Neural cell (in vitro differentiated cells): ENCODE results near the gene RGP1. TPM values are rescaled to one million over a fixed set of nuclear protein-coding genes. Genes with fewer than 3 reads are reported as not detected.

ENCODE experiments used
- H2AFZ ChIP-seq: fragments of 200-600, 300-800 bp; sonication (generic), shearing (Covaris generic); 2 replicates; pipeline ENCODE4 v1.6.0; 2014; ENCODE audit warnings: low read depth, mild to moderate bottlenecking, antibody characterized with exemption, low read length, moderate library complexity
- H3F3A ChIP-seq: fragments of 200-600 bp; shearing (Covaris generic); 2 replicates; pipeline ENCODE4 v1.6.1; 2016; ENCODE audit warnings: mild to moderate bottlenecking, moderate library complexity, mixed read lengths, antibody characterized with exemption, low read length; ENCODE audit not compliant: insufficient read depth, poor library complexity, severe bottlenecking
- H3K27ac ChIP-seq: fragments of 200-600, 300-800 bp; sonication (generic), shearing (Covaris generic); 2 replicates; pipeline ENCODE4 v1.5.1; 2014; ENCODE audit warnings: mild to moderate bottlenecking, low read length, moderate library complexity
- H3K27me3 ChIP-seq: fragments of 300-800, 200-600 bp; sonication (generic), shearing (Covaris generic); 2 replicates; pipeline ENCODE4 v1.6.0; 2014; ENCODE audit warnings: mild to moderate bottlenecking, low read depth, low read length, moderate library complexity; ENCODE audit not compliant: insufficient read depth
- H3K36me3 ChIP-seq: fragments of 300-800, 200-600 bp; sonication (generic), shearing (Covaris generic); 2 replicates; pipeline ENCODE4 v1.5.1; 2014; ENCODE audit warnings: mild to moderate bottlenecking, antibody characterized with exemption, low read length, moderate library complexity; ENCODE audit not compliant: insufficient read depth
- H3K4me2 ChIP-seq: fragments of 300-800, 200-600 bp; sonication (generic), shearing (Covaris generic); 2 replicates; pipeline ENCODE4 v1.6.0; 2014; ENCODE audit warnings: mild to moderate bottlenecking, low read length
- H3K4me3 ChIP-seq: fragments of 300-800, 200-600 bp; sonication (generic), shearing (Covaris generic); 2 replicates; pipeline ENCODE4 v1.5.1; 2014; ENCODE audit warnings: mild to moderate bottlenecking, low read length, moderate library complexity
- H3K79me2 ChIP-seq: fragments of 200-600 bp; shearing (Covaris generic); replicated peaks from 2 replicates; pipeline ENCODE4 v1.6.0; 2014; ENCODE audit warnings: mild to moderate bottlenecking, low read length, moderate library complexity; ENCODE audit not compliant: insufficient read depth
- H3K9ac ChIP-seq: fragments of 300-800, 200-600 bp; sonication (generic), shearing (Covaris generic); 2 replicates; pipeline ENCODE4 v1.6.1; 2016; ENCODE audit warnings: mild to moderate bottlenecking, low read length, mixed read lengths
- H3K9me2 ChIP-seq: fragments of 200-600 bp; shearing (Covaris generic); 2 replicates; pipeline ENCODE4 v1.6.1; 2016; ENCODE audit warnings: mild to moderate bottlenecking, low read length, mixed read lengths; ENCODE audit not compliant: insufficient read depth
- H3K9me3 ChIP-seq: fragments of 200-600, 300-800 bp; sonication (generic), shearing (Covaris generic); 2 replicates; pipeline ENCODE4 v1.6.1; 2016; ENCODE audit warnings: mild to moderate bottlenecking, mixed run types, low read length, moderate library complexity, mixed read lengths
- H4K20me1 ChIP-seq: fragments of 200-600 bp; shearing (Covaris generic); 2 replicates; pipeline ENCODE4 v1.6.1; 2016; ENCODE audit warnings: mild to moderate bottlenecking, mixed run types; ENCODE audit not compliant: insufficient read depth
- EP300 ChIP-seq: fragments of 450-650 bp; conservative IDR thresholded peaks from 2 replicates; pipeline ENCODE4 v1.6.1; 2014; ENCODE audit warnings: antibody characterized with exemption, mild to moderate bottlenecking, moderate library complexity; ENCODE audit not compliant: poor library complexity, severe bottlenecking
- EZH2 ChIP-seq: fragments of 200-600, 300-800 bp; shearing (Covaris generic), sonication (generic); IDR thresholded peaks from 2 replicates; pipeline ENCODE4 v1.6.1; 2014; ENCODE audit warnings: antibody characterized with exemption, low read length, borderline replicate concordance, mild to moderate bottlenecking; ENCODE audit not compliant: insufficient read depth, poor library complexity, severe bottlenecking
- MXI1 ChIP-seq: fragments of 450-650 bp; conservative IDR thresholded peaks from 2 replicates; pipeline ENCODE4 v1.6.1; 2014; ENCODE audit warnings: antibody characterized with exemption, mild to moderate bottlenecking; ENCODE audit not compliant: poor library complexity, severe bottlenecking
- POLR2AphosphoS5 ChIP-seq: IDR thresholded peaks from 2 replicates; pipeline ENCODE4 v1.6.1; 2012
- RAD21 ChIP-seq: fragments of 450-650 bp; conservative IDR thresholded peaks from 2 replicates; pipeline ENCODE4 v1.6.1; 2014; ENCODE audit warnings: antibody characterized with exemption, mild to moderate bottlenecking, moderate library complexity
- SMC3 ChIP-seq: fragments of 450-650 bp; conservative IDR thresholded peaks from 2 replicates; pipeline ENCODE4 v1.6.1; 2014; ENCODE audit warnings: antibody characterized with exemption, mild to moderate bottlenecking, moderate library complexity; ENCODE audit not compliant: poor library complexity
- TAF1 ChIP-seq: IDR thresholded peaks from 2 replicates; pipeline ENCODE4 v1.6.1; 2012; ENCODE audit warnings: low read depth
- polyA plus RNA-seq: library from polyadenylated mRNA; depleted of rRNA; stranded (reverse); fragments of >200 nt; gene quantifications from 2 replicates; pipeline ENCODE4 v1.2.3, GENCODE V29; 2014
- TF ChIP-seq, protein P1 (sequence below): fragments of 450-650 bp; IDR thresholded peaks from 2 replicates; pipeline ENCODE4 v1.5.1; 2014; ENCODE audit warnings: antibody characterized with exemption, mild to moderate bottlenecking, moderate library complexity; ENCODE audit not compliant: poor library complexity, severe bottlenecking
- TF ChIP-seq, protein P2 (sequence below): IDR thresholded peaks from 2 replicates; pipeline ENCODE4 v1.6.1; 2012; ENCODE audit warnings: borderline replicate concordance

The RGP1 gene
- polyA plus RNA-seq, 1 donor from 2014 or later: 8.1 TPM

DNA sequence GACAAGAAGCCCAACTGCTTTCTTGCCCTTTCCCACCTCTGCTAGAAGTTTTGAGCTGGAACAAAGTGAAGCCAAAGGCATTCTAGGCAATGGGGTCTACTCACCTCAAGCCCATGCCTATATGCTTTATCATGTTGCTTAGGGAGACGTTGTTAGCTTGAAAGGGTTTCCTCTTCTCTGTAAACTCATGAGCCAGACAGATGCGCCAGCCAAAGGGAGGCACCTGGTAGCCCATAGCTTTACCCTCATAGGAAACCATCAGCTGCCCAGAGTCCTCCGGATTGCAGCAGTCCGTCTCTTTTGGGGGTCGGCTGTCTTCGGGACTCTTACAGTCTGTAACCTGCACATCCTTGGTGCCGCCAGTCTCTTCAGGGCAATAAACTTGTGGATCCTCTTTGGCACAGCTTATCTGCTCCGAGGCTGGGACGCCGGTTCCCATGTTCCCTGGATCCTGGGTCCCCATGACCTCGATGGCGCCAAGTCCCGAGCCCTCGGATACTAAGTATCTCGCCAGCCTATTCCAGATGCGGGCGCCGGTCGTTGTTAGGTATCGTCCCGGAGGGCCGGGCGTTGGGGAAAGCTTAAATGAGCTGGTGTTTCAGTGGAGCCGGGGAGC is 737 bp upstream of the RGP1 start:
- Histone ChIP-seq H3K9me2 (no peaks in the 10 kb centered on the region), H3K9ac (peak overlapping the region; percentile 88), H2AFZ (peak overlapping the region; percentile 1), H3K27me3 (no peaks in the 10 kb centered on the region), H3K79me2 (peaks cover 38% of the 10 kb centered on the region), H3K27ac (peak overlapping the region; percentile 58), H4K20me1 (no peaks in the 10 kb centered on the region), H3K36me3 (no peaks in the 10 kb centered on the region), H3K4me2 (peak overlapping the region; percentile 99), H3F3A (no peaks in the 10 kb centered on the region), H3K4me3 (peak overlapping the region; percentile 93), H3K9me3 (no peaks in the 10 kb centered on the region)
- no peak for TF ChIP-seq MXI1
- no peak for TF ChIP-seq POLR2AphosphoS5
- TF ChIP-seq, protein P1, sequence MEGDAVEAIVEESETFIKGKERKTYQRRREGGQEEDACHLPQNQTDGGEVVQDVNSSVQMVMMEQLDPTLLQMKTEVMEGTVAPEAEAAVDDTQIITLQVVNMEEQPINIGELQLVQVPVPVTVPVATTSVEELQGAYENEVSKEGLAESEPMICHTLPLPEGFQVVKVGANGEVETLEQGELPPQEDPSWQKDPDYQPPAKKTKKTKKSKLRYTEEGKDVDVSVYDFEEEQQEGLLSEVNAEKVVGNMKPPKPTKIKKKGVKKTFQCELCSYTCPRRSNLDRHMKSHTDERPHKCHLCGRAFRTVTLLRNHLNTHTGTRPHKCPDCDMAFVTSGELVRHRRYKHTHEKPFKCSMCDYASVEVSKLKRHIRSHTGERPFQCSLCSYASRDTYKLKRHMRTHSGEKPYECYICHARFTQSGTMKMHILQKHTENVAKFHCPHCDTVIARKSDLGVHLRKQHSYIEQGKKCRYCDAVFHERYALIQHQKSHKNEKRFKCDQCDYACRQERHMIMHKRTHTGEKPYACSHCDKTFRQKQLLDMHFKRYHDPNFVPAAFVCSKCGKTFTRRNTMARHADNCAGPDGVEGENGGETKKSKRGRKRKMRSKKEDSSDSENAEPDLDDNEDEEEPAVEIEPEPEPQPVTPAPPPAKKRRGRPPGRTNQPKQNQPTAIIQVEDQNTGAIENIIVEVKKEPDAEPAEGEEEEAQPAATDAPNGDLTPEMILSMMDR: no peak
- TF ChIP-seq RAD21: no peak
- no peak for TF ChIP-seq SMC3
- TF ChIP-seq, protein P2, sequence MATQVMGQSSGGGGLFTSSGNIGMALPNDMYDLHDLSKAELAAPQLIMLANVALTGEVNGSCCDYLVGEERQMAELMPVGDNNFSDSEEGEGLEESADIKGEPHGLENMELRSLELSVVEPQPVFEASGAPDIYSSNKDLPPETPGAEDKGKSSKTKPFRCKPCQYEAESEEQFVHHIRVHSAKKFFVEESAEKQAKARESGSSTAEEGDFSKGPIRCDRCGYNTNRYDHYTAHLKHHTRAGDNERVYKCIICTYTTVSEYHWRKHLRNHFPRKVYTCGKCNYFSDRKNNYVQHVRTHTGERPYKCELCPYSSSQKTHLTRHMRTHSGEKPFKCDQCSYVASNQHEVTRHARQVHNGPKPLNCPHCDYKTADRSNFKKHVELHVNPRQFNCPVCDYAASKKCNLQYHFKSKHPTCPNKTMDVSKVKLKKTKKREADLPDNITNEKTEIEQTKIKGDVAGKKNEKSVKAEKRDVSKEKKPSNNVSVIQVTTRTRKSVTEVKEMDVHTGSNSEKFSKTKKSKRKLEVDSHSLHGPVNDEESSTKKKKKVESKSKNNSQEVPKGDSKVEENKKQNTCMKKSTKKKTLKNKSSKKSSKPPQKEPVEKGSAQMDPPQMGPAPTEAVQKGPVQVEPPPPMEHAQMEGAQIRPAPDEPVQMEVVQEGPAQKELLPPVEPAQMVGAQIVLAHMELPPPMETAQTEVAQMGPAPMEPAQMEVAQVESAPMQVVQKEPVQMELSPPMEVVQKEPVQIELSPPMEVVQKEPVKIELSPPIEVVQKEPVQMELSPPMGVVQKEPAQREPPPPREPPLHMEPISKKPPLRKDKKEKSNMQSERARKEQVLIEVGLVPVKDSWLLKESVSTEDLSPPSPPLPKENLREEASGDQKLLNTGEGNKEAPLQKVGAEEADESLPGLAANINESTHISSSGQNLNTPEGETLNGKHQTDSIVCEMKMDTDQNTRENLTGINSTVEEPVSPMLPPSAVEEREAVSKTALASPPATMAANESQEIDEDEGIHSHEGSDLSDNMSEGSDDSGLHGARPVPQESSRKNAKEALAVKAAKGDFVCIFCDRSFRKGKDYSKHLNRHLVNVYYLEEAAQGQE: no peak
- no peak for TF ChIP-seq EZH2
- TF ChIP-seq TAF1: no peak
- no peak for TF ChIP-seq EP300

DNA sequence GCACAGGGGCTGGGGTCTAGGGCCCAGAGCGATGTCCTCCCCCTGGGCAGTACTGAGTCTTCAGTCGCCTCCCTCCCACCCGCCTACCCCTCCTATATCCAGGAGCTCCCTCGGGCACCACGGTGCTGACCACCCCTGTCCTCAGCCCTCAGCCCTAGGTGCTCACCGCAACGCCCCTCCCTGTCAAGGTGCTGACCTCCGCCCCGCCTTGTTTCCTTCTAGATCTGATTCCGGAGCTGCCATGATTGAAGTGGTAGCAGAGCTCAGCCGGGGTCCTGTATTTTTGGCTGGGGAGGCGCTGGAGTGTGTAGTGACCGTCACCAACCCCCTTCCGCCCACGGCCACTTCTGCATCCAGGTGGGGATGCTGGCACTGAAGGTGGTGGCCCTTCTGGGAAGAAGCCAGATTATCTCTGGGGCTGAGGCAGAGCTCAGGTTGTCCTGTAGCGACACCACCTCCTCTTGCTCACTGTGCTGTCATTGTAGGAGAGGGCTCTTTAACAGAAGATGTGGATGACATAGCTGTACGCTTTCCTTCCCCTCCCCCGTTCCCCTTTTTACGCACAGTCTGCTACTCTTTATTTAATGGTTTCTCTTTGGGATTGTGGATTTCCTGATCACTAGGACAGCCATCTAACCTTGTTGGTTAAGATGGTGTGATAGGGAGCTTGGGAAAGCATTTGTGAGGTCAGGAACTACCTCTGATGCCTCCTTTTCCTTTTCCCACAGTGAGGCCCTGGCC is 598 bp downstream of the RGP1 start:
- no peaks in the 10 kb centered on the region for H3K9me3 ChIP-seq
- H3K27ac ChIP-seq: peak overlapping the region; percentile 89
- H3K9ac ChIP-seq: peak overlapping the region; percentile 88
- H3K36me3 ChIP-seq: peaks cover 6% of the 10 kb centered on the region
- H3K4me2 ChIP-seq: peak overlapping the region; percentile 90
- peak overlapping the region; percentile 75 for H2AFZ ChIP-seq
- no peaks in the 10 kb centered on the region for H3F3A ChIP-seq
- no peaks in the 10 kb centered on the region for H3K27me3 ChIP-seq
- no peaks in the 10 kb centered on the region for H4K20me1 ChIP-seq
- peak; percentile 23 for TF ChIP-seq EP300
- TF ChIP-seq POLR2AphosphoS5: peak; percentile 82
- TF ChIP-seq TAF1: peak; percentile 80
- TF ChIP-seq, protein P2: peak; percentile 56
- no peak for TF ChIP-seq MXI1
- H3K9me2 ChIP-seq: no peaks in the 10 kb centered on the region
- peaks cover 38% of the 10 kb centered on the region for H3K79me2 ChIP-seq
- H3K4me3 ChIP-seq: peak overlapping the region; percentile 93
